ENCODE results near the gene MAN2A1.

The MAN2A1 gene

GRCh38 chr5:109705596-109705995, 15.9 kb downstream of the MAN2A1 start:
- no peak for DNase-seq (ENCODE audit: low spot score)
- TF ChIP-seq CTCF (IDR thresholded peaks at IDR 0.05; ENCODE audit: extremely low read depth, missing control alignments) = no peak

- no peak for TF ChIP-seq CTCF (IDR thresholded peaks at IDR 0.05; ENCODE audit: extremely low read depth, missing control alignments)
- DNase-seq (ENCODE audit: low spot score) = no peak
Measured at GRCh38 chr5:109706095-109706494, 16.4 kb downstream of the MAN2A1 start.

- TF ChIP-seq CTCF (IDR thresholded peaks at IDR 0.05; ENCODE audit: extremely low read depth, missing control alignments) = no peak
- DNase-seq (ENCODE audit: low spot score) = no peak
Measured at GRCh38 chr5:109707531-109707930, 17.8 kb downstream of the MAN2A1 start.

GRCh38 chr5:109708813-109709212, 19.1 kb downstream of the MAN2A1 start:
- DNase-seq (ENCODE audit: low spot score) = no peak

GRCh38 chr5:109709225-109709624, 19.5 kb downstream of the MAN2A1 start:
- TF ChIP-seq CTCF (IDR thresholded peaks at IDR 0.05; ENCODE audit: extremely low read depth, missing control alignments) = no peak
- DNase-seq (ENCODE audit: low spot score) = no peak

More at GRCh38 chr5:109708813-109709212, 19.1 kb downstream of the MAN2A1 start:
- TF ChIP-seq CTCF (IDR thresholded peaks at IDR 0.05; ENCODE audit: extremely low read depth, missing control alignments) = no peak

- no peak for DNase-seq (ENCODE audit: low spot score)
- no peak for TF ChIP-seq CTCF (IDR thresholded peaks at IDR 0.05; ENCODE audit: extremely low read depth, missing control alignments)
Measured at GRCh38 chr5:109711673-109712072, 21.9 kb downstream of the MAN2A1 start.

- no peak for DNase-seq (ENCODE audit: low spot score)
- TF ChIP-seq CTCF (IDR thresholded peaks at IDR 0.05; ENCODE audit: extremely low read depth, missing control alignments) = no peak
Measured at GRCh38 chr5:109713453-109713852, 23.7 kb downstream of the MAN2A1 start.

Measured in GM20000 (cell line).